Measurements from ENCODE around the gene EPB41L4B.

EPB41L4B gene

DNA sequence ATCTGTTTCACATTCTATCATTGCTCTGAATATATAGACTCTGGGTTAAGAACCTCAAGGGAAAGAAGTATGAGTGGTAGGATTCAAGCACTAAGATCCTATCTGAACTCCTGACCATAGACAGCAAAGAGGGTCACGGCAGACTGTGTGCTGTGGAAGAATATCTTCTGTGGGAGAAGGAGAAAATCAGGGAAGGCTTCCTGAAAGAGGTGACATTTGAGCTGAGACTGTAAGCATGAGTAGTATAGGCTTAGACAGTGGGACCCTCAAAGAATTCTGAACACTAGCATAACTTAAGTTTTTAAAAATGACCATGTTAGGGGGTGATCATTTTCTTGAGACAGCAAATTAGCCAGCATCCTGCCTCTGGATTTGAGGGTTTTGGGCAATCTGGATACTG lies 157.7 kb downstream of the EPB41L4B start:
- TF ChIP-seq, protein P1, sequence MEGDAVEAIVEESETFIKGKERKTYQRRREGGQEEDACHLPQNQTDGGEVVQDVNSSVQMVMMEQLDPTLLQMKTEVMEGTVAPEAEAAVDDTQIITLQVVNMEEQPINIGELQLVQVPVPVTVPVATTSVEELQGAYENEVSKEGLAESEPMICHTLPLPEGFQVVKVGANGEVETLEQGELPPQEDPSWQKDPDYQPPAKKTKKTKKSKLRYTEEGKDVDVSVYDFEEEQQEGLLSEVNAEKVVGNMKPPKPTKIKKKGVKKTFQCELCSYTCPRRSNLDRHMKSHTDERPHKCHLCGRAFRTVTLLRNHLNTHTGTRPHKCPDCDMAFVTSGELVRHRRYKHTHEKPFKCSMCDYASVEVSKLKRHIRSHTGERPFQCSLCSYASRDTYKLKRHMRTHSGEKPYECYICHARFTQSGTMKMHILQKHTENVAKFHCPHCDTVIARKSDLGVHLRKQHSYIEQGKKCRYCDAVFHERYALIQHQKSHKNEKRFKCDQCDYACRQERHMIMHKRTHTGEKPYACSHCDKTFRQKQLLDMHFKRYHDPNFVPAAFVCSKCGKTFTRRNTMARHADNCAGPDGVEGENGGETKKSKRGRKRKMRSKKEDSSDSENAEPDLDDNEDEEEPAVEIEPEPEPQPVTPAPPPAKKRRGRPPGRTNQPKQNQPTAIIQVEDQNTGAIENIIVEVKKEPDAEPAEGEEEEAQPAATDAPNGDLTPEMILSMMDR (IDR thresholded peaks at IDR 0.05; ENCODE audit: poor library complexity, severe bottlenecking), result no peak
- no peak for ATAC-seq (ENCODE audit: low read depth)
- Histone ChIP-seq H3K36me3 (ENCODE audit: low read depth) (no peaks in the 10 kb centered on the region), H3K9me3 (ENCODE audit: severe bottlenecking) (no peaks in the 10 kb centered on the region), H3K4me3 (ENCODE audit: severe bottlenecking) (no peak overlapping the region), H3K4me1 (ENCODE audit: insufficient read depth, poor library complexity, severe bottlenecking) (no peaks in the 10 kb centered on the region), H3K27me3 (ENCODE audit: insufficient read depth, poor library complexity, severe bottlenecking) (peaks cover 4% of the 10 kb centered on the region), H3K27ac (ENCODE audit: poor library complexity, severe bottlenecking) (no peak overlapping the region)
- no peak for DNase-seq (ENCODE audit: low spot score)

DNA sequence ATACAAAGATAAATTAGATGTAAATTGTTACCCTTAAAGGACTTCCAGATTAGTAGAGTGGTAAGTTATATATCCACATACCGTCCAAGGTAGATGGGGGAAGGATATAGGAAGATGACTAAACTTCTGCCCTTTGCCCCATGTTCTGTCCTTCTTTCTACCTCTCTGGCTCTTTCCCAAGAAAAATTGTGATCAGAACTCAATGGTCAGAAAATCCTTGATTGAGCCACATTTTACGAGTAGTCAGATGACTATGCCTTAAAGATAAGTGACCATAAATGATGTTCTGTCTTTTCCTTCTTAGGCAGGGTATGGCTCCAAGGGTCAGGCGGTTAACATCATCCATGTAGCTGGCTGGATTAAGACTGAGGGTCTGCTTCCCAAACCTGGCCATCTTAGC lies 158.2 kb downstream of the EPB41L4B start:
- no peak for DNase-seq (ENCODE audit: low spot score)
- Histone ChIP-seq H3K9me3 (ENCODE audit: severe bottlenecking) (no peaks in the 10 kb centered on the region), H3K4me1 (ENCODE audit: insufficient read depth, poor library complexity, severe bottlenecking) (no peaks in the 10 kb centered on the region), H3K36me3 (ENCODE audit: low read depth) (no peaks in the 10 kb centered on the region), H3K4me3 (ENCODE audit: severe bottlenecking) (no peak overlapping the region), H3K27me3 (ENCODE audit: insufficient read depth, poor library complexity, severe bottlenecking) (peaks cover 4% of the 10 kb centered on the region), H3K27ac (ENCODE audit: poor library complexity, severe bottlenecking) (no peak overlapping the region)
- ATAC-seq (ENCODE audit: low read depth), result no peak
- TF ChIP-seq, protein P1 (IDR thresholded peaks at IDR 0.05; ENCODE audit: poor library complexity, severe bottlenecking), result no peak

DNA sequence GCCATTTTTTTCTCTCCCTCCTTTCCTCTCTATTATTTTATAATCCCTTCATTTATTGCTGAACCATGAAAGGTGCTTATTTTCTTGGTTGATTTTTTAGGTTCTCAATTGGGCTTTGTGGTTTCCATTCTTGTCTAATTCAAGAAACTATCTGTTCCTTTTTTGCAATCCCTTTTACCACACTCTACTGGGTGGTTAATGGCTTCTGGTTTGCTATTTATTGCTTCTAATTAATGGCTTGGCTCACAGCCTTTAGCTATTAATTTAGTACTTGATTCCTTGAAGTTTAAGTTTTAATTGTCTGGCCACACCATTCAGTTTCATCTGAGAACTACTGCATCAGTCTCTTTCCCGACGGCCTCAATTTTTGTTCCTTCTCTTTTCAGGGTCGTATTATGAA lies 159.4 kb downstream of the EPB41L4B start:
- Histone ChIP-seq H3K27ac (ENCODE audit: poor library complexity, severe bottlenecking) (no peak overlapping the region), H3K36me3 (ENCODE audit: low read depth) (no peaks in the 10 kb centered on the region), H3K27me3 (ENCODE audit: insufficient read depth, poor library complexity, severe bottlenecking) (no peaks in the 10 kb centered on the region), H3K4me1 (ENCODE audit: insufficient read depth, poor library complexity, severe bottlenecking) (no peaks in the 10 kb centered on the region), H3K9me3 (ENCODE audit: severe bottlenecking) (no peaks in the 10 kb centered on the region), H3K4me3 (ENCODE audit: severe bottlenecking) (no peak overlapping the region)
- ATAC-seq (ENCODE audit: low read depth) (no peak), DNase-seq (ENCODE audit: low spot score) (no peak)
- TF ChIP-seq, protein P1 (IDR thresholded peaks at IDR 0.05; ENCODE audit: poor library complexity, severe bottlenecking), result no peak

DNA sequence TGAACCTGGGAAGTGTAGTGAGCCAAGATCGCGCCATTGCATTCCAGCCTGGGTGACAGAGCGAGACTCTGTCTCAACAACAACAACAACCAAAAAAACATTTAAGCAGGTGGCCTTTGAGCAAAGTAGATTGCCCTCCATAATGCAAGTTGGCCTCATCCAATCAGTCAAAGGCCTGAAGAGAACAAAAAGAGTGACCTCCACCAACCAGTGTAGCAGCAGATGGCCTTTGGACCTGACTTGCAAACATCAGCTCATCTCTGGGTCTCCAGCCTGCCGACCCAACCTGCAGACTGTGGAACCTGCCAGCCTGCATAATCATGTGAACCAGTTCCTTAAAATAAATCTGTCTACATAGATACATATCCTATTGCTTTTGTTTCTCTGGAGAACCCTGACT lies 161.3 kb downstream of the EPB41L4B start:
- TF ChIP-seq, protein P1 (IDR thresholded peaks at IDR 0.05; ENCODE audit: poor library complexity, severe bottlenecking), result no peak
- no peaks in the 10 kb centered on the region for H3K9me3 ChIP-seq (ENCODE audit: severe bottlenecking)
- no peak for DNase-seq (ENCODE audit: low spot score)
- H3K27ac ChIP-seq (ENCODE audit: poor library complexity, severe bottlenecking), result no peak overlapping the region
- ATAC-seq (ENCODE audit: low read depth), result no peak
- H3K27me3 ChIP-seq (ENCODE audit: insufficient read depth, poor library complexity, severe bottlenecking), result no peaks in the 10 kb centered on the region
- no peaks in the 10 kb centered on the region for H3K36me3 ChIP-seq (ENCODE audit: low read depth)
- H3K4me1 ChIP-seq (ENCODE audit: insufficient read depth, poor library complexity, severe bottlenecking), result no peaks in the 10 kb centered on the region
- H3K4me3 ChIP-seq (ENCODE audit: severe bottlenecking), result no peak overlapping the region

DNA sequence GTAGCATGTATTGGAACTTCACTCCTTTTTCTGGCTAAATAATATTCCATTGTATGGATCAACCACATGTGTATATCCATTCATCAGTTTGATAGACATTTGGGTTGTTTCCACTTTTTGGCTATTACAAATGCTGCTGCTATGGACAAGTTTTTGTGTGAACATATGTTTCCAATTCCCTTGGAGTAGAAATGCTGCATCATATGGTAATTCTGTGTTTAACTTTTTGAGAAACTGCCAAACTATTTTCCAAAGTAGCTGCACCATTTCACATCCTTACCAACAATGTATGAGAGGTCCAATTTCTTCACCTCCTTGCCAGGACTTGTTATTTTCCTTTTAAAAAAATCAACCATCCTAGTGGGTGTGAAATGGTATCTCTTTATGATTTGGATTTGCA lies 162.2 kb downstream of the EPB41L4B start:
- DNase-seq (ENCODE audit: low spot score) (no peak), ATAC-seq (ENCODE audit: low read depth) (no peak)
- H3K36me3 ChIP-seq (ENCODE audit: low read depth), result no peaks in the 10 kb centered on the region
- no peak overlapping the region for H3K27ac ChIP-seq (ENCODE audit: poor library complexity, severe bottlenecking)
- H3K9me3 ChIP-seq (ENCODE audit: severe bottlenecking), result peaks cover 3% of the 10 kb centered on the region
- no peaks in the 10 kb centered on the region for H3K4me1 ChIP-seq (ENCODE audit: insufficient read depth, poor library complexity, severe bottlenecking)
- no peak overlapping the region for H3K4me3 ChIP-seq (ENCODE audit: severe bottlenecking)
- TF ChIP-seq, protein P1 (IDR thresholded peaks at IDR 0.05; ENCODE audit: poor library complexity, severe bottlenecking), result no peak
- H3K27me3 ChIP-seq (ENCODE audit: insufficient read depth, poor library complexity, severe bottlenecking), result no peaks in the 10 kb centered on the region

Measured in RWPE2 (cell line).